MCF 10A (cell line): ENCODE data around the gene ANKLE2. TPM values are rescaled to one million over a fixed set of nuclear protein-coding genes. Genes with fewer than 3 reads are reported as not detected.

Source experiments
- BruUV-seq: library from RNA; stranded (reverse); fragments of 400-500 nt; replicated peaks from 2 replicates; lab custom pipeline; 2021; lab: Mats Ljungman, UMichigan
- CTCF ChIA-PET: fragments of 300-600 bp; sonication (Branson Sonifier 250); formaldehyde crosslinking; extraction: SDS; loops from one replicate; lab custom pipeline; 2021; ENCODE audit warnings: antibody characterized with exemption, inconsistent platforms; lab: Yijun Ruan, JAX
- POLR2A ChIA-PET: fragments of 300-600, 350-650 bp; sonication (Branson Sonifier 250); formaldehyde crosslinking; extraction: SDS; loops from one replicate; lab custom pipeline; 2020; ENCODE audit warnings: antibody characterized with exemption, inconsistent platforms; lab: Yijun Ruan, JAX
- DNase-seq: peaks from one replicate; pipeline ENCODE4 v3.0.0-alpha.2; 2018; ENCODE audit not compliant: unreplicated experiment
- H3K27ac Mint-ChIP-seq: one replicate; pipeline ENCODE4 v1.8.0; 2022; ENCODE audit warnings: mild to moderate bottlenecking, low read depth, mixed read lengths; ENCODE audit not compliant: unreplicated experiment
- H3K27me3 Mint-ChIP-seq: one replicate; pipeline ENCODE4 v1.8.0; 2022; ENCODE audit warnings: mixed read lengths; ENCODE audit not compliant: insufficient read depth, unreplicated experiment
- H3K36me3 Mint-ChIP-seq: one replicate; pipeline ENCODE4 v1.8.0; 2022; ENCODE audit warnings: mild to moderate bottlenecking, moderate library complexity, mixed read lengths; ENCODE audit not compliant: insufficient read depth, unreplicated experiment
- H3K4me1 Mint-ChIP-seq: one replicate; pipeline ENCODE4 v1.8.0; 2022; ENCODE audit warnings: mixed read lengths; ENCODE audit not compliant: insufficient read depth, unreplicated experiment
- H3K4me3 Mint-ChIP-seq: one replicate; pipeline ENCODE4 v1.8.0; 2022; ENCODE audit warnings: mild to moderate bottlenecking, moderate library complexity, mixed read lengths; ENCODE audit not compliant: unreplicated experiment
- H3K9me3 Mint-ChIP-seq: one replicate; pipeline ENCODE4 v1.8.0; 2022; ENCODE audit warnings: mixed read lengths; ENCODE audit not compliant: unreplicated experiment
- intact Hi-C: fragments of 100-400 bp; cut with micrococcal nuclease; formaldehyde crosslinking; loops from 2 replicates; pipeline ENCODE4 v1.14.1; 2022
- total RNA-seq: library from RNA; stranded (reverse); gene quantifications from 2 replicates; pipeline ENCODE4 v1.2.3, GENCODE V29; 2022
- TF ChIP-seq, protein P1 (sequence below): fragments of 200-600 bp; IDR thresholded peaks from one replicate; pipeline ENCODE4 v1.8.0; 2022; ENCODE audit warnings: antibody characterized with exemption, mild to moderate bottlenecking; ENCODE audit not compliant: unreplicated experiment

ANKLE2 gene
- total RNA-seq, 1 experiment from 2014 or later = 142 TPM

DNA sequence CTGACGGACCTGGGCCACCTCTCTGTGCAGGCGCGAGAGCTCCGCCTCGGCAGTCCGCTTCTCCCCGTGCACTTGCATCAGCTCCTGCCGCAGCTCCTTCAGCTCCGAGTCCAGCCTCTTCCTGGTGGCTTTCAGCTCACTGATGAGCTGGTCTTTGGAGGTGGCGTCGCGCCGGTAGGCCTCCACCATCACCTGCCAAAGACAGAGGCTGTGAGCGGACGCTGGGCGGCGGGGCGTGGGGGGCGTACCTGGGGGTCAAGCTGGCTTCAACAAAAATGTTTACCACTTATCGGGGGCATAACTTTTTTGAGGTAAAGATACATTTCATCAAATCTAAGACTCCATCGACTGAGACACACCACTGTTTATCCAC, 27.5 kb upstream of the ANKLE2 start:
- H3K27ac Mint-ChIP-seq = no peak overlapping the region
- intact Hi-C loops = no loop called here
- no peak overlapping the region for H3K4me3 Mint-ChIP-seq
- H3K27me3 Mint-ChIP-seq = no peaks in the 10 kb centered on the region
- DNase-seq = no peak
- ChIA-PET CTCF (no interaction called here), POLR2A (no interaction called here)
- TF ChIP-seq, protein P1, sequence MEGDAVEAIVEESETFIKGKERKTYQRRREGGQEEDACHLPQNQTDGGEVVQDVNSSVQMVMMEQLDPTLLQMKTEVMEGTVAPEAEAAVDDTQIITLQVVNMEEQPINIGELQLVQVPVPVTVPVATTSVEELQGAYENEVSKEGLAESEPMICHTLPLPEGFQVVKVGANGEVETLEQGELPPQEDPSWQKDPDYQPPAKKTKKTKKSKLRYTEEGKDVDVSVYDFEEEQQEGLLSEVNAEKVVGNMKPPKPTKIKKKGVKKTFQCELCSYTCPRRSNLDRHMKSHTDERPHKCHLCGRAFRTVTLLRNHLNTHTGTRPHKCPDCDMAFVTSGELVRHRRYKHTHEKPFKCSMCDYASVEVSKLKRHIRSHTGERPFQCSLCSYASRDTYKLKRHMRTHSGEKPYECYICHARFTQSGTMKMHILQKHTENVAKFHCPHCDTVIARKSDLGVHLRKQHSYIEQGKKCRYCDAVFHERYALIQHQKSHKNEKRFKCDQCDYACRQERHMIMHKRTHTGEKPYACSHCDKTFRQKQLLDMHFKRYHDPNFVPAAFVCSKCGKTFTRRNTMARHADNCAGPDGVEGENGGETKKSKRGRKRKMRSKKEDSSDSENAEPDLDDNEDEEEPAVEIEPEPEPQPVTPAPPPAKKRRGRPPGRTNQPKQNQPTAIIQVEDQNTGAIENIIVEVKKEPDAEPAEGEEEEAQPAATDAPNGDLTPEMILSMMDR = no peak
- H3K4me1 Mint-ChIP-seq = no peaks in the 10 kb centered on the region
- no TSS peak for BruUV-seq
- peaks cover 80% of the 10 kb centered on the region for H3K36me3 Mint-ChIP-seq
- no peaks in the 10 kb centered on the region for H3K9me3 Mint-ChIP-seq

DNA sequence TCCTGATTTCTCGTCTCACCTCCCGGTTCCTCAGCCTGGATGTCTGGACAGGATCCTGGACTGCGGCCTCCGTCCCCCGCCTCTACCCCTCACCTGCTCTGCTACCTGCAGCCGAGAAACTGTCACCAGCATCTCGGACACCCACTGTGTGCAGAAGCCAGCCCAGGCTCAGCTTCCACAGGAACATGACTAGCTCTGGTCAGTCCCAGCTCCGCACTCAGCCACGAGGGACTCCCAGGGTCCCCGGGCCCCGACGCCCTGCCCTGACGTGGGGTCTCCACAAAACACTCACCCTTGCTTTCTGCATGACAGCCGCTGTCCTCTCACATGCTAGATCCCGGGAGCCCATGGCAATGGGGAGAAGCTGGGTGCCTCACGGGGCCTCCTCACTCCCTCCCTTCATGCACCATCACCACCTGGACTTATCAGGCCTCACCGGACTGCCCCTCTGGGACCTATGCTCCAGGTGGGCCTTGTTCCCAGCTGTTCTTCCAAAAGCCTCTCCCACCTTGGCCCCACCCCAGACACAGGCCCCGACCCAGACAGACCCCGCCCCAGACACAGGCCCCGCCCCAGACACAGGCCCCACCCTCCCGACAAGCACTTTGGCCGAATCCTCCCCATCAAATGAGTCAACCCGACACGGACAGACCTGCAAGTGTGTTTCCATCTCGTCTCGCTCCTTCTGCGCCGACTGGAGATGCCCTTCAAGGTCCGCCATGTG, 26.9 kb upstream of the ANKLE2 start:
- ChIA-PET POLR2A (no interaction called here), CTCF (no interaction called here)
- H3K27ac Mint-ChIP-seq = no peak overlapping the region
- H3K36me3 Mint-ChIP-seq = peaks cover 80% of the 10 kb centered on the region
- DNase-seq = no peak
- H3K27me3 Mint-ChIP-seq = no peaks in the 10 kb centered on the region
- TF ChIP-seq, protein P1 = no peak
- no peaks in the 10 kb centered on the region for H3K9me3 Mint-ChIP-seq
- no peak overlapping the region for H3K4me3 Mint-ChIP-seq
- intact Hi-C loops = no loop called here
- BruUV-seq = no TSS peak
- no peaks in the 10 kb centered on the region for H3K4me1 Mint-ChIP-seq

DNA sequence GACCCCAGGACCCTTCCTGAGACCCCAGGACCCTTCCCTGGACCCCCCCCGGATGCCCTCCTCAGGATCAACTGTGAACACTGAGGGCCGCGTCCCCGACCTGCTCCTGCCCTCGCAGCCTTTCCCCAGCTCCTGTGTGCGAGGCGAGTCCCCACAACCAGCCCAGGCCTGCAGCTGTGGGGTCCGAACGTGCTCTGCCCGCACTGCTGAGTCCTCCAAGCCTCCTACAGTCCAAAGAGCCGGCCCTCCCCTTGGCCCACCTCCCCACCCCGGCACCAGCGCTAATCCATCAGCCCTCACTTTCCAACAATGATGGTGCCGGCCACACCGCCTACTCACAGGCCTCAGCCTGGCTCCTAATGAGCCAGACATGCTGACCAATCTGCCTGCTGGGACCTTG, 26.2 kb upstream of the ANKLE2 start:
- ChIA-PET POLR2A (no interaction called here), CTCF (no interaction called here)
- intact Hi-C loops = no loop called here
- DNase-seq = no peak
- Mint-ChIP-seq H3K4me3 (no peak overlapping the region), H3K27ac (no peak overlapping the region), H3K36me3 (peaks cover 86% of the 10 kb centered on the region), H3K9me3 (no peaks in the 10 kb centered on the region), H3K4me1 (no peaks in the 10 kb centered on the region), H3K27me3 (no peaks in the 10 kb centered on the region)
- TF ChIP-seq, protein P1 = no peak
- no TSS peak for BruUV-seq

DNA sequence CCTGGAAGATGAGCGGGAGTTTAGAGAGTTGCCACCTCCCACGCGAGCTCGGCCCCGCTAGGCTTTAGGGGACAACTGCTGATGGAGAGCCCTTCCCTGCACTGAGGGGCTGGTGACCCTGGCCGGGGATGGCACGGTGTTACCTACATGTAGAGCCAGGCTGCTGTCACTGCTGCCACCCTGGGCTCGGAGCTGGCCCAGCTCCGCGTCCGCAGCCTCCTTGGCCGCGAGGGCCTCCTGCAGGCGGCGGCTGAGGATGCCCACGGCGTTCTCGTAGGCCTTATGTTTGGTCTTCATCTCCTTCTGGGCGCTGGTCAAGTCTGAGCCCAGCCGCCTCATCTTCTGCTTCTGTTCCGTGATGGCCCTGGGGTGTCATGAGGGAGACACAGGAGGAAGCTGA, 24.6 kb upstream of the ANKLE2 start:
- TF ChIP-seq, protein P1 = no peak
- no TSS peak for BruUV-seq
- no peaks in the 10 kb centered on the region for H3K9me3 Mint-ChIP-seq
- ChIA-PET POLR2A (no interaction called here), CTCF (no interaction called here)
- no peak for DNase-seq
- H3K27me3 Mint-ChIP-seq = no peaks in the 10 kb centered on the region
- H3K4me3 Mint-ChIP-seq = no peak overlapping the region
- H3K36me3 Mint-ChIP-seq = peaks cover 95% of the 10 kb centered on the region
- no peak overlapping the region for H3K27ac Mint-ChIP-seq
- intact Hi-C loops = no loop called here
- H3K4me1 Mint-ChIP-seq = no peaks in the 10 kb centered on the region
